Measurements from ENCODE around the gene RLF. TPM values are rescaled to one million over a fixed set of nuclear protein-coding genes. Genes with fewer than 3 reads are reported as not detected.
A peak's percentile ranks its signal among the peaks of the same experiment; 100 is the strongest.
"Not testable (repeated sequence)": the region's sequence is repeated elsewhere in the genome, so short reads cannot be mapped to it uniquely, and the experiment has no call there.

The RLF gene
- total RNA-seq, 5 donors from 2014 or later (not counting 1 experiment from before 2014, with no cell fraction given), result 17.5 to 25.1 (median 18.4) TPM

DNA sequence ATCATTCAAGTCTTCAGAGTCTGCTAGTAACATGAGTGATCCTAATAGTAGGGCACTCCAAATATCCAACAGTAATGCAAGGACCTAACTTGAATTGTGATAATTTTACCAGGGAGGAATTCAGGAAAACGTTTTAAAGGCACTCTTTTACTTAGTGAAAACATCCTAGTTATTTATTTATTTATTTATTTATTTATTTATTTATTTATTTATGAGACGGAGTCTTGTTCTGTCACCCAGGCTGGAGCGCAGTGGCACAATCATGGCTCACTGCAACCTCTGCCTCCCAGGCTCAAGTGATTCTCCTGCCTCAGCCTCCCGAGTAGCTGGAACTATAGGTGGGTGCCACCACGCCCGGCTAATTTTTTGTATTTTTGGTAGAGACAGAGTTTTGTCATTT lies 33.5 kb downstream of the RLF start:
- H3K4me1 Mint-ChIP-seq; H3K4me3 ChIP-seq (ENCODE audit: control insufficient read depth in 1 of 2, extremely low read depth in 1 of 2, low read length in 1 of 2); H3K4me3 Mint-ChIP-seq; ATAC-seq (replicated peaks in 1 of 4); H3K27me3 ChIP-seq (replicated peaks in 1 of 2; ENCODE audit: control insufficient read depth in 2 of 2, extremely low read depth in 1 of 2, insufficient read depth in 2 of 2, low read length in 1 of 2); H3K4me1 ChIP-seq (ENCODE audit: control insufficient read depth in 1 of 2, extremely low read depth in 1 of 2, insufficient read depth in 2 of 2, low read length in 2 of 2); H3K27ac ChIP-seq (ENCODE audit: low read length); H3K27me3 Mint-ChIP-seq; H3K27ac Mint-ChIP-seq; H3K9me3 Mint-ChIP-seq; CTCF ChIA-PET; DNase-seq; H3K9me3 ChIP-seq: not testable (repeated sequence)
- WGBS (ENCODE audit: insufficient coverage), result no CpG with 5 or more reads among the region's 6 CpGs
- H3K36me3 Mint-ChIP-seq, result peaks cover 33% of the 10 kb centered on the region
- H3K36me3 ChIP-seq (ENCODE audit: control insufficient read depth in 2 of 2, extremely low read depth in 1 of 2, insufficient read depth in 1 of 2, low read length in 1 of 2), result peaks cover 0 to 40% of the 10 kb centered on the region in 2 donors
- POLR2A ChIA-PET, result interaction anchor here in 1 of 2 donors (0.7 kb wide), 1 partner anchor 120 kb away, joined by 3 read pairs; no protein-coding TSS in a partner anchor

- peak in 2 of 35 experiments; percentile 11 to 26 for DNase-seq
- Histone ChIP-seq H3K4me3 (ENCODE audit: control insufficient read depth in 1 of 2, extremely low read depth in 1 of 2, low read length in 1 of 2) (no peak overlapping the region), H3K4me1 (ENCODE audit: control insufficient read depth in 1 of 2, extremely low read depth in 1 of 2, insufficient read depth in 2 of 2, low read length in 2 of 2) (no peaks in the 10 kb centered on the region), H3K9me3 (no peaks in the 10 kb centered on the region), H3K27ac (ENCODE audit: low read length) (no peak overlapping the region), H3K36me3 (ENCODE audit: control insufficient read depth in 2 of 2, extremely low read depth in 1 of 2, insufficient read depth in 1 of 2, low read length in 1 of 2) (peaks cover 0 to 26% of the 10 kb centered on the region in 2 donors), H3K27me3 (replicated peaks in 1 of 2; ENCODE audit: control insufficient read depth in 2 of 2, extremely low read depth in 1 of 2, insufficient read depth in 2 of 2, low read length in 1 of 2) (no peaks in the 10 kb centered on the region)
- H3K36me3 Mint-ChIP-seq, result peaks cover 26% of the 10 kb centered on the region
- H3K4me3 Mint-ChIP-seq, result no peak overlapping the region
- ChIA-PET POLR2A (interaction anchor here (0.6 kb wide), 2 partner anchors 36 to 42 kb away, joined by 3 to 5 read pairs; no protein-coding TSS in a partner anchor), CTCF (interaction anchor here in 1 of 2 donors (0.6 to 0.7 kb wide), 2 partner anchors 15 to 46 kb away, joined by 4 read pairs; no protein-coding TSS in a partner anchor)
- H3K4me1 Mint-ChIP-seq, result peaks cover 0 to 3% (median 0%) of the 10 kb centered on the region in 3 donors
- H3K9me3 Mint-ChIP-seq, result no peaks in the 10 kb centered on the region
- ATAC-seq (replicated peaks in 1 of 4), result no peak
- no CpG with 5 or more reads among the region's 1 CpG for WGBS (ENCODE audit: insufficient coverage)
- no peaks in the 10 kb centered on the region for H3K27me3 Mint-ChIP-seq
- H3K27ac Mint-ChIP-seq, result no peak overlapping the region
Measured at GRCh38 chr1:40197656-40198055, 36.5 kb downstream of the RLF start.

- POLR2A ChIA-PET, result no interaction called here
- no peak overlapping the region for H3K4me3 ChIP-seq (ENCODE audit: control insufficient read depth in 1 of 2, extremely low read depth in 1 of 2, low read length in 1 of 2)
- ATAC-seq (replicated peaks in 1 of 4) (no peak), DNase-seq (no peak)
- no peak overlapping the region for H3K27ac ChIP-seq (ENCODE audit: low read length)
- Mint-ChIP-seq H3K27ac (no peak overlapping the region), H3K4me3 (no peak overlapping the region), H3K9me3 (no peaks in the 10 kb centered on the region), H3K4me1 (peaks cover 0 to 5% (median 0%) of the 10 kb centered on the region in 3 donors), H3K36me3 (peaks cover 31% of the 10 kb centered on the region), H3K27me3 (no peaks in the 10 kb centered on the region)
- peaks cover 0 to 31% of the 10 kb centered on the region in 2 donors for H3K36me3 ChIP-seq (ENCODE audit: control insufficient read depth in 2 of 2, extremely low read depth in 1 of 2, insufficient read depth in 1 of 2, low read length in 1 of 2)
- no peaks in the 10 kb centered on the region for H3K4me1 ChIP-seq (ENCODE audit: control insufficient read depth in 1 of 2, extremely low read depth in 1 of 2, insufficient read depth in 2 of 2, low read length in 2 of 2)
- CTCF ChIA-PET, result interaction anchor here in 1 of 2 donors (1.4 kb wide), 1 partner anchor 47 kb away, joined by 7 read pairs; no protein-coding TSS in a partner anchor
- no peaks in the 10 kb centered on the region for H3K27me3 ChIP-seq (replicated peaks in 1 of 2; ENCODE audit: control insufficient read depth in 2 of 2, extremely low read depth in 1 of 2, insufficient read depth in 2 of 2, low read length in 1 of 2)
- WGBS (ENCODE audit: insufficient coverage), result no CpG with 5 or more reads among the region's 3 CpGs
- no peaks in the 10 kb centered on the region for H3K9me3 ChIP-seq
Measured at GRCh38 chr1:40199126-40199525, 37.9 kb downstream of the RLF start.

DNA sequence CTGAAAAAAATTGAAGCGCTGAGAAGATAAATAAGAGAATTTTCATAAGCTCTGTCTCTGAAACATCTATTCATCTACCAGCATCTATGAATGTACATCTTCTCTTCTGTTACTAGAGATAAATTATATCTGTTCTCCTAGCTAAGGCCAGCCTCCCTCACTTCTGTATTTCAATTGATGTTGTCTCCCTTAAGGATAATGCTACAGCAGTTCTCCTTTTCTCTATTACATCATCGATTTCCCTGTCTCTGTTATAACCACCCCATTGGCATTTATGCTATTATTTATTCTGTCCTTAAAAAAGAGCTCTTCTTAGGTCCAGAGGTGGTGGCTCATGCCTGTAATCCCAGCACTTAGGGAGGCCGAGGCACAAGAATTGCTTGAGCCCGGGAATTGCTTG lies 43.7 kb downstream of the RLF start:
- H3K36me3 Mint-ChIP-seq, result peaks cover 41% of the 10 kb centered on the region
- Histone ChIP-seq H3K9me3 (no peaks in the 10 kb centered on the region), H3K4me3 (ENCODE audit: control insufficient read depth in 1 of 2, extremely low read depth in 1 of 2, low read length in 1 of 2) (no peak overlapping the region), H3K27ac (ENCODE audit: low read length) (no peak overlapping the region), H3K4me1 (ENCODE audit: control insufficient read depth in 1 of 2, extremely low read depth in 1 of 2, insufficient read depth in 2 of 2, low read length in 2 of 2) (no peaks in the 10 kb centered on the region), H3K36me3 (ENCODE audit: control insufficient read depth in 2 of 2, extremely low read depth in 1 of 2, insufficient read depth in 1 of 2, low read length in 1 of 2) (peaks cover 0 to 37% of the 10 kb centered on the region in 2 donors), H3K27me3 (replicated peaks in 1 of 2; ENCODE audit: control insufficient read depth in 2 of 2, extremely low read depth in 1 of 2, insufficient read depth in 2 of 2, low read length in 1 of 2) (no peaks in the 10 kb centered on the region)
- no peaks in the 10 kb centered on the region for H3K9me3 Mint-ChIP-seq
- DNase-seq (no peak), ATAC-seq (replicated peaks in 1 of 4) (no peak)
- no peak overlapping the region for H3K4me3 Mint-ChIP-seq
- H3K4me1 Mint-ChIP-seq, result peaks cover 9 to 11% (median 10%) of the 10 kb centered on the region in 3 donors
- WGBS (ENCODE audit: insufficient coverage), result 100% methylated on average over 2 of the region's 4 CpGs
- no peaks in the 10 kb centered on the region for H3K27me3 Mint-ChIP-seq
- ChIA-PET POLR2A (interaction anchor here in 1 of 2 donors (0.6 kb wide), 1 partner anchor 203 kb away, joined by 4 read pairs; no protein-coding TSS in a partner anchor), CTCF (interaction anchor here in 1 of 2 donors (0.6 kb wide), 1 partner anchor 230 kb away, joined by 3 read pairs; no protein-coding TSS in a partner anchor)
- no peak overlapping the region for H3K27ac Mint-ChIP-seq

DNA sequence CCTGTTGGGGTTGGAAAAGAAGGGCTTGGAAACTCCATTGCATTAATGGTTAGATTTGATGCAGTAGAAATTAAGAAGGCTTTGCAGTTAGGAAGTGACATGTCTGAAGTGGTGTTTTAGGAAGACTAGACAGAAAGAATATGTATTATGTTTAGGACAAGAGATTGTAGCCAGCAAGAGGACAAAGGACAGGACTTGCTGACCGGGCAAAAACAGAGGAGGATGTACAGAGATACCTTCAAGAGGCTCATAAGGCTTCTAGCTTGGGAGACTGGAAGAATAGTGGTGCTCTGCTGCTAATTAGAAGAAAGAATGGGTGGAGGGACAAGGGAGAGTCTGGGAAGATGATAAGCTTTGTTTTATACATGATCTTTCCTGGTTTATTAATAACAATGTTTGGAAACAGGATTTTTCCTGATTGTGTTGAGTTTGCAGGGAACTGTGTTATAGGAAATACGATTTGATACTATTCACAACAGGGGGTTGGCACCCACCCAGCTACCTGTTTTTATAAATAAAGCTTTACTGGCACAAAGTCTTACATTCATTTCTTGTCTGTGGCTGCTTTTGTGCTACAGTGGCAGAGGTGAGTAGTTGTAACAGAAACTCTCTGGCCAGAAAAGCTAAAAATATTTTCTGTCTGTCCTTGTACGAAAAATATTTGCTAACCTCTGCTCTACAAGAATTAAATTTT lies 49.5 kb downstream of the RLF start:
- no peaks in the 10 kb centered on the region for H3K27me3 Mint-ChIP-seq

DNA sequence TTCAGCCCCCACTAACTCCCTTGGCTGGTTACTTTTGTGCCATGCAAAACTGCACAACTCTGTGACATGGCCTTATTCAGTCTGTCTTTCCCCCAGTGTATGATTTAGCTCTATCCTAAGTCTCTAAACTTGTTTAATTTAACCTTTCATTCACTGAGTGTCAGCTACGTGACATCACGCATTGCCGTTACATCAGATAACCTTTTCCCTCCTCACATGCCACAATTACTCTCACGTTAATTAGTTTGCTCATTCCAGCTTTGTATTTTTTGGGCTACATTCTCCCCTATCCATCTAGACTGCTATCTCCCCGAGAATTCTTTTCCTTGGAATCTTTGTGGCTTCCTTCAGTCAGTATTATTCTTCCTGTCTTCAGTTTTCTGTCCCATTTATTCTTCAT lies 57.1 kb downstream of the RLF start:
- Histone ChIP-seq H3K4me1 (ENCODE audit: control insufficient read depth in 1 of 2, extremely low read depth in 1 of 2, insufficient read depth in 2 of 2, low read length in 2 of 2) (no peaks in the 10 kb centered on the region), H3K36me3 (ENCODE audit: control insufficient read depth in 2 of 2, extremely low read depth in 1 of 2, insufficient read depth in 1 of 2, low read length in 1 of 2) (peaks cover 4 to 19% of the 10 kb centered on the region in 2 donors), H3K4me3 (ENCODE audit: control insufficient read depth in 1 of 2, extremely low read depth in 1 of 2, low read length in 1 of 2) (no peak overlapping the region), H3K27ac (ENCODE audit: low read length) (no peak overlapping the region), H3K27me3 (replicated peaks in 1 of 2; ENCODE audit: control insufficient read depth in 2 of 2, extremely low read depth in 1 of 2, insufficient read depth in 2 of 2, low read length in 1 of 2) (no peaks in the 10 kb centered on the region), H3K9me3 (no peaks in the 10 kb centered on the region)
- DNase-seq (no peak), ATAC-seq (replicated peaks in 1 of 4) (no peak)
- H3K4me1 Mint-ChIP-seq, result peaks cover 8 to 16% (median 15%) of the 10 kb centered on the region in 3 donors
- 96% methylated on average over 4 of the region's 5 CpGs for WGBS (ENCODE audit: insufficient coverage)
- no peaks in the 10 kb centered on the region for H3K27me3 Mint-ChIP-seq
- H3K9me3 Mint-ChIP-seq, result no peaks in the 10 kb centered on the region
- H3K36me3 Mint-ChIP-seq, result peaks cover 28% of the 10 kb centered on the region
- ChIA-PET CTCF (no interaction called here), POLR2A (no interaction called here)
- no peak overlapping the region for H3K4me3 Mint-ChIP-seq
- no peak overlapping the region for H3K27ac Mint-ChIP-seq

More for the DNA sequence above, 49.5 kb downstream of the RLF start:
- H3K27me3 ChIP-seq (replicated peaks in 1 of 2; ENCODE audit: control insufficient read depth in 2 of 2, extremely low read depth in 1 of 2, insufficient read depth in 2 of 2, low read length in 1 of 2), result no peaks in the 10 kb centered on the region
- H3K36me3 Mint-ChIP-seq, result peaks cover 47% of the 10 kb centered on the region
- DNase-seq (no peak), ATAC-seq (replicated peaks in 1 of 4) (no peak)
- H3K9me3 Mint-ChIP-seq, result no peaks in the 10 kb centered on the region
- H3K27ac Mint-ChIP-seq, result no peak overlapping the region
- no peak overlapping the region for H3K4me3 ChIP-seq (ENCODE audit: control insufficient read depth in 1 of 2, extremely low read depth in 1 of 2, low read length in 1 of 2)
- WGBS (ENCODE audit: insufficient coverage), result 100% methylated on average over 2 of the region's 3 CpGs
- no peak overlapping the region for H3K27ac ChIP-seq (ENCODE audit: low read length)
- no peaks in the 10 kb centered on the region for H3K4me1 ChIP-seq (ENCODE audit: control insufficient read depth in 1 of 2, extremely low read depth in 1 of 2, insufficient read depth in 2 of 2, low read length in 2 of 2)
- H3K9me3 ChIP-seq, result no peaks in the 10 kb centered on the region
- CTCF ChIA-PET, result no interaction called here
- no peak overlapping the region for H3K4me3 Mint-ChIP-seq
- POLR2A ChIA-PET, result no interaction called here
- H3K36me3 ChIP-seq (ENCODE audit: control insufficient read depth in 2 of 2, extremely low read depth in 1 of 2, insufficient read depth in 1 of 2, low read length in 1 of 2), result peaks cover 0 to 50% of the 10 kb centered on the region in 2 donors
- peaks cover 7 to 16% (median 14%) of the 10 kb centered on the region in 3 donors for H3K4me1 Mint-ChIP-seq
